Neural crest cell (in vitro differentiated cells): ENCODE results near the gene OSBPL1A. TPM values are rescaled to one million over a fixed set of nuclear protein-coding genes. Genes with fewer than 3 reads are reported as not detected.

Source experiments
- DNase-seq: peaks from one replicate; pipeline ENCODE4 v3.0.0; 2021; ENCODE audit warnings: low read depth, mixed read lengths, low spot score
- H3K27ac Mint-ChIP-seq: one replicate; pipeline ENCODE4 v1.8.0; 2021; ENCODE audit warnings: mild to moderate bottlenecking, mixed read lengths; ENCODE audit not compliant: unreplicated experiment
- H3K27me3 Mint-ChIP-seq: 2 replicates; pipeline ENCODE4 v1.8.0; 2021; ENCODE audit warnings: low read depth, mild to moderate bottlenecking, mixed read lengths
- H3K36me3 Mint-ChIP-seq: 2 replicates; pipeline ENCODE4 v1.8.0; 2021; ENCODE audit warnings: low read depth, mild to moderate bottlenecking, mixed read lengths
- H3K4me1 Mint-ChIP-seq: 2 replicates; pipeline ENCODE4 v1.8.0; 2021; ENCODE audit warnings: mixed read lengths
- H3K4me3 Mint-ChIP-seq: one replicate; pipeline ENCODE4 v1.8.0; 2021; ENCODE audit warnings: mild to moderate bottlenecking, mixed read lengths
- H3K9me3 Mint-ChIP-seq: 2 replicates; pipeline ENCODE4 v1.8.0; 2021; ENCODE audit warnings: mixed read lengths
- CTCF ChIP-seq: fragments of 200-600 bp; sonication (generic); conservative IDR thresholded peaks from 2 replicates; pipeline ENCODE4 v1.5.0; 2021; ENCODE audit warnings: antibody characterized with exemption, mild to moderate bottlenecking
- total RNA-seq: library from RNA; stranded (reverse); gene quantifications from 2 replicates; pipeline ENCODE4 v1.2.1, GENCODE V29; 2021

The OSBPL1A gene
- total RNA-seq, 1 donor from 2014 or later: 45.8 TPM

GRCh38 chr18:24398540-24398939 is 916 bp upstream of the OSBPL1A start:
- TF ChIP-seq CTCF: no peak
- DNase-seq: no peak
- Mint-ChIP-seq H3K9me3 (no peaks in the 10 kb centered on the region), H3K36me3 (no peaks in the 10 kb centered on the region), H3K4me1 (peaks cover 32% of the 10 kb centered on the region), H3K27me3 (peaks cover 15% of the 10 kb centered on the region), H3K27ac (no peak overlapping the region), H3K4me3 (peak overlapping the region; percentile 89)

GRCh38 chr18:24397131-24397693 is 412 bp downstream of the OSBPL1A start:
- H3K9me3 Mint-ChIP-seq: no peaks in the 10 kb centered on the region
- H3K36me3 Mint-ChIP-seq: no peaks in the 10 kb centered on the region
- peaks cover 32% of the 10 kb centered on the region for H3K4me1 Mint-ChIP-seq
- peaks cover 15% of the 10 kb centered on the region for H3K27me3 Mint-ChIP-seq
- no peak for TF ChIP-seq CTCF
- DNase-seq: no peak
- H3K27ac Mint-ChIP-seq: peak overlapping the region; percentile 97
- H3K4me3 Mint-ChIP-seq: peak overlapping the region; percentile 89

GRCh38 chr18:24396082-24396633 is 1.5 kb downstream of the OSBPL1A start:
- Mint-ChIP-seq H3K36me3 (peaks cover under 1% of the 10 kb centered on the region), H3K4me1 (peaks cover 32% of the 10 kb centered on the region), H3K4me3 (peak overlapping the region; percentile 84), H3K27me3 (peaks cover 15% of the 10 kb centered on the region), H3K9me3 (no peaks in the 10 kb centered on the region), H3K27ac (no peak overlapping the region)
- TF ChIP-seq CTCF: no peak
- no peak for DNase-seq

- peaks cover 12% of the 10 kb centered on the region for H3K27me3 Mint-ChIP-seq
- TF ChIP-seq CTCF: no peak
These were observed 2.4 kb downstream of the OSBPL1A start for GRCh38 chr18:24395049-24395795.

GRCh38 chr18:24388957-24389356 is 8.7 kb downstream of the OSBPL1A start:
- peaks cover 3% of the 10 kb centered on the region for H3K36me3 Mint-ChIP-seq
- no peaks in the 10 kb centered on the region for H3K9me3 Mint-ChIP-seq
- peaks cover 8% of the 10 kb centered on the region for H3K4me1 Mint-ChIP-seq
- no peaks in the 10 kb centered on the region for H3K27me3 Mint-ChIP-seq
- no peak for TF ChIP-seq CTCF
- no peak overlapping the region for H3K27ac Mint-ChIP-seq
- no peak overlapping the region for H3K4me3 Mint-ChIP-seq
- no peak for DNase-seq

More at GRCh38 chr18:24395049-24395795, 2.4 kb downstream of the OSBPL1A start:
- peaks cover 32% of the 10 kb centered on the region for H3K4me1 Mint-ChIP-seq
- no peak overlapping the region for H3K27ac Mint-ChIP-seq
- DNase-seq: no peak
- H3K36me3 Mint-ChIP-seq: peaks cover 3% of the 10 kb centered on the region
- H3K4me3 Mint-ChIP-seq: peak overlapping the region; percentile 87
- no peaks in the 10 kb centered on the region for H3K9me3 Mint-ChIP-seq
